Suprapubic skin (tissue), 3 donors: Measurements from ENCODE around the gene ADGRD2.

Experiments
- POLR2A ChIP-seq, 2 donors: fragments of 450-650 bp; IDR thresholded peaks; one replicate each; pipeline ENCODE4 v1.6.1; 2017; ENCODE audit warnings: antibody characterized with exemption in 2 of 2, mild to moderate bottlenecking in 2 of 2, moderate library complexity in 2 of 2
- TF ChIP-seq, protein P1 (sequence below), 2 donors: fragments of 200-600 bp in 1 of 2; fragments of 450-650 bp in 1 of 2; sonication (generic) in 1 of 2; IDR thresholded peaks; one replicate each; pipeline ENCODE4 v1.5.1; 2016 to 2019; ENCODE audit warnings: antibody characterized with exemption in 2 of 2, mild to moderate bottlenecking in 1 of 2, moderate library complexity in 1 of 2

DNA sequence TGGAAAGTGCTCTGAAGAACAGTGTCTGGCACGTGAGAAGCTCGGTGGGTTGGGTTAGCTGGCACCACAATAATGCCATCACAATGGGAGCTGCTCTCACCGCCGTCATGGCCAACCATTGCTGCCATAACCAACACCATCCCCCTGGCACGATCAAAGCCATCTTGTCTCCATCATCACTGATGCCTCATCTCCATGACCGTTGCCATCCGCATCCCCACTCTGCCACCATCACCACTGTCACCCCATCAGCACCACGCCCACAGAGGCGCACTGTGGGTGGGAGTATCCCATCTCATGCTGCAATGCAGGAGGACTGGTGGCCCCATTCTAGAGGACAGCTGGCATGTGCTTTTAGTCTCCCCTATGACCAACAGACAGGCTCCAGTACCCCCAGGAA lies 33.2 kb downstream of the ADGRD2 start:
- no peak for TF ChIP-seq POLR2A (IDR thresholded peaks at IDR 0.05)
- TF ChIP-seq, protein P1, sequence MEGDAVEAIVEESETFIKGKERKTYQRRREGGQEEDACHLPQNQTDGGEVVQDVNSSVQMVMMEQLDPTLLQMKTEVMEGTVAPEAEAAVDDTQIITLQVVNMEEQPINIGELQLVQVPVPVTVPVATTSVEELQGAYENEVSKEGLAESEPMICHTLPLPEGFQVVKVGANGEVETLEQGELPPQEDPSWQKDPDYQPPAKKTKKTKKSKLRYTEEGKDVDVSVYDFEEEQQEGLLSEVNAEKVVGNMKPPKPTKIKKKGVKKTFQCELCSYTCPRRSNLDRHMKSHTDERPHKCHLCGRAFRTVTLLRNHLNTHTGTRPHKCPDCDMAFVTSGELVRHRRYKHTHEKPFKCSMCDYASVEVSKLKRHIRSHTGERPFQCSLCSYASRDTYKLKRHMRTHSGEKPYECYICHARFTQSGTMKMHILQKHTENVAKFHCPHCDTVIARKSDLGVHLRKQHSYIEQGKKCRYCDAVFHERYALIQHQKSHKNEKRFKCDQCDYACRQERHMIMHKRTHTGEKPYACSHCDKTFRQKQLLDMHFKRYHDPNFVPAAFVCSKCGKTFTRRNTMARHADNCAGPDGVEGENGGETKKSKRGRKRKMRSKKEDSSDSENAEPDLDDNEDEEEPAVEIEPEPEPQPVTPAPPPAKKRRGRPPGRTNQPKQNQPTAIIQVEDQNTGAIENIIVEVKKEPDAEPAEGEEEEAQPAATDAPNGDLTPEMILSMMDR (IDR thresholded peaks at IDR 0.05), result no peak
